Ishikawa (cell line): ENCODE measurements around the gene TMEM248.

Experiments used
- CREB1 ChIP-seq: IDR thresholded peaks from 2 replicates; pipeline ENCODE4 v1.6.1; 2012; ENCODE audit warnings: low read depth
- EP300 ChIP-seq: IDR thresholded peaks from 2 replicates; pipeline ENCODE4 v1.6.1; 2012; ENCODE audit warnings: borderline replicate concordance
- TF ChIP-seq, protein P1 (sequence below): IDR thresholded peaks from 2 replicates; pipeline ENCODE4 v1.6.1; 2012; ENCODE audit warnings: low read depth, mild to moderate bottlenecking

DNA sequence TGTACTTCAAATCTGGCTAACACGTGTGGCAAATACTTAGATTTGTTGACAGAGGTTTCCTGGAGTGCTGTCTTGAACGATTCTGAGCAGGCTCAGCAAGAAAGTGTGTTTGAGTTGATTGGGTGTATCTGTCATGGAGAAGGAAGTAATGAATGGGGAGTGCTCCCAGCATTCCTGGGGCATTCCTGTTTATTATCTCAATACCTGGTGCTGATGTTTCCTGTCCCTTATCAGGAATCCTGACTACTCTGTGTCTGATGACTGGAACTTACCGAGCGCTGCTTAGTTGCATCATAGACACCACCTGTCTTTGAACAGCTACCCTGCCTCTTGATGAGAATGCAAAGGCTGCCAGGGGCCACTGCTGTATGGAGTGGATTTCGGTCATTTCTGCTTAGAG is 41.0 kb upstream of the TMEM248 start:
- TF ChIP-seq, protein P1, sequence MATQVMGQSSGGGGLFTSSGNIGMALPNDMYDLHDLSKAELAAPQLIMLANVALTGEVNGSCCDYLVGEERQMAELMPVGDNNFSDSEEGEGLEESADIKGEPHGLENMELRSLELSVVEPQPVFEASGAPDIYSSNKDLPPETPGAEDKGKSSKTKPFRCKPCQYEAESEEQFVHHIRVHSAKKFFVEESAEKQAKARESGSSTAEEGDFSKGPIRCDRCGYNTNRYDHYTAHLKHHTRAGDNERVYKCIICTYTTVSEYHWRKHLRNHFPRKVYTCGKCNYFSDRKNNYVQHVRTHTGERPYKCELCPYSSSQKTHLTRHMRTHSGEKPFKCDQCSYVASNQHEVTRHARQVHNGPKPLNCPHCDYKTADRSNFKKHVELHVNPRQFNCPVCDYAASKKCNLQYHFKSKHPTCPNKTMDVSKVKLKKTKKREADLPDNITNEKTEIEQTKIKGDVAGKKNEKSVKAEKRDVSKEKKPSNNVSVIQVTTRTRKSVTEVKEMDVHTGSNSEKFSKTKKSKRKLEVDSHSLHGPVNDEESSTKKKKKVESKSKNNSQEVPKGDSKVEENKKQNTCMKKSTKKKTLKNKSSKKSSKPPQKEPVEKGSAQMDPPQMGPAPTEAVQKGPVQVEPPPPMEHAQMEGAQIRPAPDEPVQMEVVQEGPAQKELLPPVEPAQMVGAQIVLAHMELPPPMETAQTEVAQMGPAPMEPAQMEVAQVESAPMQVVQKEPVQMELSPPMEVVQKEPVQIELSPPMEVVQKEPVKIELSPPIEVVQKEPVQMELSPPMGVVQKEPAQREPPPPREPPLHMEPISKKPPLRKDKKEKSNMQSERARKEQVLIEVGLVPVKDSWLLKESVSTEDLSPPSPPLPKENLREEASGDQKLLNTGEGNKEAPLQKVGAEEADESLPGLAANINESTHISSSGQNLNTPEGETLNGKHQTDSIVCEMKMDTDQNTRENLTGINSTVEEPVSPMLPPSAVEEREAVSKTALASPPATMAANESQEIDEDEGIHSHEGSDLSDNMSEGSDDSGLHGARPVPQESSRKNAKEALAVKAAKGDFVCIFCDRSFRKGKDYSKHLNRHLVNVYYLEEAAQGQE = no peak
- TF ChIP-seq EP300 = no peak
- no peak for TF ChIP-seq CREB1
